PC-3 (cell line): Measurements from ENCODE around the gene MLLT3.

Source experiments
- EZH2 ChIP-seq: fragments of 300-600 bp; sonication (generic); IDR thresholded peaks from one replicate; pipeline ENCODE4 v1.6.1; 2017; ENCODE audit warnings: antibody characterized with exemption, mild to moderate bottlenecking, low read length; ENCODE audit not compliant: unreplicated experiment
- TF ChIP-seq, protein P1 (sequence below): fragments of 300-600 bp; sonication (generic); conservative IDR thresholded peaks from 2 replicates; pipeline ENCODE4 v1.5.1; 2017; ENCODE audit warnings: antibody characterized with exemption, low read depth, mild to moderate bottlenecking, low read length

DNA sequence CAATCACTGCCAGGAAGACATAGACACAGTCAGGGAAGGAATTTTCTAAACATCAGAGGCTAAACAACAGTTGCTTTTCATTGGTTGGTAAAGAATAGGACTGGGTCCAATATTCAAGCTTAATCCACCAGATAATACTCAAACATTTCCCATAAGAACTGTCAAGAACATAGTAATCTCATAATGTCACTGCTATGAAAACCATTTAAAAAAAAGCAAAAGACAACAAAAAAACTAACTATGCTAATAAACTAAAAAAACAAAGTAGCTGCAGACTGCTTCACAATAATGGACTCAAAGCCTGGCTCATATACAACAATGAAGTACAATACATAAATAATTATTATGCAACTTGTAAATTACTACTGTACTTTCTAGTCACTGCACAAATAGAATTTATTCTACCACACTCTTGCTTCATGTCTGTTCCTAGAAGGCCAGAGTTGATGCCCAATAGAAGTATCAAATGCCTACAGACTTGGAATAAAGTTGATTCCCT, 148.7 kb downstream of the MLLT3 start:
- TF ChIP-seq, protein P1, sequence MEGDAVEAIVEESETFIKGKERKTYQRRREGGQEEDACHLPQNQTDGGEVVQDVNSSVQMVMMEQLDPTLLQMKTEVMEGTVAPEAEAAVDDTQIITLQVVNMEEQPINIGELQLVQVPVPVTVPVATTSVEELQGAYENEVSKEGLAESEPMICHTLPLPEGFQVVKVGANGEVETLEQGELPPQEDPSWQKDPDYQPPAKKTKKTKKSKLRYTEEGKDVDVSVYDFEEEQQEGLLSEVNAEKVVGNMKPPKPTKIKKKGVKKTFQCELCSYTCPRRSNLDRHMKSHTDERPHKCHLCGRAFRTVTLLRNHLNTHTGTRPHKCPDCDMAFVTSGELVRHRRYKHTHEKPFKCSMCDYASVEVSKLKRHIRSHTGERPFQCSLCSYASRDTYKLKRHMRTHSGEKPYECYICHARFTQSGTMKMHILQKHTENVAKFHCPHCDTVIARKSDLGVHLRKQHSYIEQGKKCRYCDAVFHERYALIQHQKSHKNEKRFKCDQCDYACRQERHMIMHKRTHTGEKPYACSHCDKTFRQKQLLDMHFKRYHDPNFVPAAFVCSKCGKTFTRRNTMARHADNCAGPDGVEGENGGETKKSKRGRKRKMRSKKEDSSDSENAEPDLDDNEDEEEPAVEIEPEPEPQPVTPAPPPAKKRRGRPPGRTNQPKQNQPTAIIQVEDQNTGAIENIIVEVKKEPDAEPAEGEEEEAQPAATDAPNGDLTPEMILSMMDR: no peak
- TF ChIP-seq EZH2: no peak
